Omental fat pad (tissue), 4 donors: ENCODE results near the gene HORMAD2. TPM values are rescaled to one million over a fixed set of nuclear protein-coding genes. Genes with fewer than 3 reads are reported as not detected.

ENCODE experiments used
- ATAC-seq: fragments of 150-250 bp; one replicate; pipeline ENCODE4 v1.9.1; 2016; ENCODE audit warnings: mild to moderate bottlenecking, moderate library complexity; ENCODE audit not compliant: low FRiP score
- DNase-seq: peaks from one replicate; pipeline ENCODE4 v3.0.0-alpha.2; 2019; ENCODE audit warnings: low spot score
- CTCF ChIP-seq, 3 donors: fragments of 450-650 bp; IDR thresholded peaks; one replicate each; pipeline ENCODE4 v1.5.1; 2016 to 2017; ENCODE audit warnings: antibody characterized with exemption in 3 of 3, mild to moderate bottlenecking in 3 of 3, moderate library complexity in 2 of 3
- total RNA-seq, 4 donors: library from RNA; depleted of rRNA; stranded (reverse); fragments of >200 nt; gene quantifications; one replicate each; pipeline ENCODE4 v1.1.0, GENCODE V29; 2016

The HORMAD2 gene
- total RNA-seq, 4 donors from 2014 or later, result not detected

- no peak for TF ChIP-seq CTCF (IDR thresholded peaks at IDR 0.05)
- ATAC-seq (no peak), DNase-seq (no peak)
These were observed 38.0 kb downstream of the HORMAD2 start for GRCh38 chr22:30118291-30118690.

GRCh38 chr22:30121960-30122359 is 41.7 kb downstream of the HORMAD2 start:
- ATAC-seq, result no peak
- DNase-seq, result no peak
- TF ChIP-seq CTCF (IDR thresholded peaks at IDR 0.05), result no peak

GRCh38 chr22:30123463-30123862 is 43.2 kb downstream of the HORMAD2 start:
- TF ChIP-seq CTCF (IDR thresholded peaks at IDR 0.05), result no peak
- ATAC-seq, result no peak

GRCh38 chr22:30127749-30128166 is 47.5 kb downstream of the HORMAD2 start:
- no peak for TF ChIP-seq CTCF (IDR thresholded peaks at IDR 0.05)
- ATAC-seq (peak; percentile 73), DNase-seq (no peak)

More at GRCh38 chr22:30123463-30123862, 43.2 kb downstream of the HORMAD2 start:
- DNase-seq, result no peak

- DNase-seq (no peak), ATAC-seq (no peak)
- TF ChIP-seq CTCF (IDR thresholded peaks at IDR 0.05), result no peak
These were observed 48.2 kb downstream of the HORMAD2 start for GRCh38 chr22:30128511-30128910.

- no peak for DNase-seq
- no peak for ATAC-seq
- TF ChIP-seq CTCF (IDR thresholded peaks at IDR 0.05), result no peak
These were observed 49.4 kb downstream of the HORMAD2 start for GRCh38 chr22:30129636-30130035.

GRCh38 chr22:30132290-30132996 is 52.2 kb downstream of the HORMAD2 start:
- ATAC-seq (no peak), DNase-seq (no peak)
- TF ChIP-seq CTCF (IDR thresholded peaks at IDR 0.05), result no peak
